HG03520 (cell line): ENCODE results near the gene MDFI.
"Not testable (repeated sequence)": the region's sequence is repeated elsewhere in the genome, so short reads cannot be mapped to it uniquely, and the experiment has no call there.

Experiments
- ATAC-seq: cut with Tn5 transposase; IDR thresholded peaks from one replicate; pipeline ENCODE4 v1.9.1; 2021; ENCODE audit warnings: mild to moderate bottlenecking, moderate library complexity; ENCODE audit not compliant: unreplicated experiment

MDFI gene

DNA sequence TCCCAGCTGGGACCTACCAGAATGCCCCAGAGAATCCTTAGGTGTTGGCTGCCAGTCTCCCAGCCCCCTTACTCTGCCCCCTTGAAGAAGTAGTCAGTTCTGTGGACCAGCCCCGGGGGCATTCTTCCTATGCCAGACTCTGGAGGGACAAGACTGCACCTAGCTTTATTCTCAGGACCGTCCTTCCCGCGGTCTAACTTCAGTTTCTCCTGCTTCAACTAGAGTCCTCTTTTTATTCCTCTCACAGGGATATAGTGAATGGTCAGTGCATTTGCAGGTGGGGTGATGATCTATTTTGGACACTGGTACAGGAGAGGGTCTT is 35.9 kb upstream of the MDFI start:
- no peak for ATAC-seq

DNA sequence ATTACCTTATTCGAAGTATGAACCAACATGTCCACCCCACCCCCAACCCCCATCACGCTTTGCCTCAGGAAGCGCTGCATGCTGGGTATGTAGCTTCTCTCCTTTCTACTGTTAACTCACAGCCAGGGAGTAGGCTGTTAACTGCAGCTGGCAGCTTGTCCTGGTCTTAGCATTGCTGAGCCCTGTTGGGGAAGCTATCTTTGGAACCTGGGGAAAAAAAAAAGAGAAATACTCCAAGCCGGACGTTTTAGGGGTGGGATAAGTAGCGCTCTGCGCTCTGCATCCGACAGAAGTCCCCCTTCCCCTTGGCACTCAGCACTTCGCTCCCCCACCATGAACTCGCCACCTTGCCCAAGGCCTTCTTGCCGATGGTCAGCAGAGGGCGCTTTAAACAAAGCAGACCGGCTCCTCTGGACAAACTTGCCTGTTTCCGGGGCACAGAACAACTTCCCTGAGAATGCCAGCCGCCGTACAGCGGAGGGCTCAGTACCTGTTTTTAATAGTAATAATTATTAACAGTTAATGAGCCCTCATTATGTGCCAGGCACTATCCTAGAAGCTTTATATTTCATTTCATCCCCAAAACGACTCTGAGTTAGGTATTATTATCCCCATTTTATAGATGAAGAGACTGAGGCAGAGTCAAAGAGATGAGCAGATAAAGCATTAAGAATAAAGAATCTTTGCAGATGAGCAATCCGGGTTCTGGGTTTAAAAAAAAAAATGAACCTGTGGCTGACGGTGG is 35.2 kb upstream of the MDFI start:
- no peak for ATAC-seq

- ATAC-seq: no peak
Measured at GRCh38 chr6:41604006-41604405, 34.3 kb upstream of the MDFI start.

DNA sequence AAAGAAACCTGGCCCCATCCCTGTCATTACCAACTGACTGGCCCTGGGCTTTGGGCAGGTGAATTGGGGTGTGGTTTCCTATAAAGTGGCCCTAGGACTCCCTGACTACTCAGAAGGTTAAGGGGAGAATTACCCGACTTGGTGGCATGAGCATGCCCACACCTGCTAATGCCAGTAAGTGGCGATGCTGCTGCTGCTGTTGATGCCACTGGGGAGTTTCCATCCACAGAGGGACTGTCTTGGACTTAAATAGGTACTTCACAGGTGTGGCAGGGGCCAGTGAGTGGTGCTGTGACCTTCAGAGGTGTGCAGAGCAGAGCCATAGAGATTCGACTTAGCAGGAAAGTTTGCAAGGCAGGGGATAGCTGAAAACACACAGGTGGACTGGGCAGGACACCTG is 32.6 kb upstream of the MDFI start:
- ATAC-seq: no peak

DNA sequence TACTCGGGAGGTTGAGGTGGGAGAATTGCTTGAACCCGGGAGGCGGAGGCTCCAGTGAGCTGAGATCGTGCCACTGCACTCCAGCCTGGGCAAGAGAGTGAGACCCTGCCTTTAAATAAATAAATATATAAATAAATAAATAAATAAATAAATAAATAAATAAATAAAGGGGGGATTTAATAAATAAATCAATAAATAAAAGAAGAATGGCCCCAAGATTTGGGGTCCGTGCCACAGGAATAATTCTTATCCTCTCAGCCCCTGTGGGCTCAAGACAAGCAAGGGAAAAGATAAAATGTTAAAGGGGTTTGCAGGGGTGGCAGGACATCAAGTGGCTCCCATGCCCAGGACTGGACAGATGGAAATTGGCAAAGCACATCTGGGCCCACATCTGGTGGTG is 31.2 kb upstream of the MDFI start:
- no peak for ATAC-seq

- no peak for ATAC-seq
Measured at GRCh38 chr6:41607736-41608135, 30.5 kb upstream of the MDFI start.

GRCh38 chr6:41608443-41609151 is 29.7 kb upstream of the MDFI start:
- ATAC-seq: no peak

DNA sequence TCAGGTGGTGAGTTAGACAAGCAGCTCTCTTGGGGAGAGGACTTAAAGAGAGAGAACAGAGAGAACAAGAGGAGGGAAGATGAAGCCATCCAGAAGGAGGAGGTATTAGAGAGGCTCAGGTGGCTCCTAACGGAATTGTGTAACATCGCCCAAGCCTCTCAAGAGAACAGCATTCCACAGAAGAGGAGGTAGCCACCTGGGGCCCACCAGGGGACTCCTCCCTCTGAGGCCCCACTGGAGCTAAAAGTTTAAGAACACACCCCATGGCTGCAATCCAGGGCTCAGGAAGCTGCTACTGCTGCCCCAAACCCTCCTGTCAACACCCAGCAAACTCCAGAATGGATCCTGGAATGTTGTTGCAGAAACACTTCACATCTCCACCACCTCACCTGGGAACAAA is 23.6 kb upstream of the MDFI start:
- ATAC-seq: no peak

DNA sequence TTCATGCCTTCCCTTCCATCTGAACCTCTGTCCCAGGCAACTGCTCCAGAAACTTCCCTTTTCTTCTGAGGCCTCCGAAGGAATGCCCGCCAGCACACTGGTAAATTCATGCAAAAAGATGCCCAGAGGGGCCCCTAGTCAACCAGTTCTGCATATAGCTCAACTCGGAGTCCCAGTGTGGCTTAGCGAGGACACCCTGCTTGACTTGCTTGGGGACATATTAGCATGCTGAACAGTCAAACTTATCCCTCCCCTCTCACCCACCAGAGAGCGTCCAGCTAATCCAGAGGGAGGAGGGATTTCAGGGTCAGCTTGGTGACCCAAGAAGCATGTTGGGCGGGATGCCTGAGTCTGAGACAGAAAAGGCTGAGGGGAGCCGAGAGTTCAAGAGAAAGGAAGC is 23.0 kb upstream of the MDFI start:
- ATAC-seq: no peak

- no peak for ATAC-seq
Measured at GRCh38 chr6:41618598-41618997, 19.7 kb upstream of the MDFI start.

DNA sequence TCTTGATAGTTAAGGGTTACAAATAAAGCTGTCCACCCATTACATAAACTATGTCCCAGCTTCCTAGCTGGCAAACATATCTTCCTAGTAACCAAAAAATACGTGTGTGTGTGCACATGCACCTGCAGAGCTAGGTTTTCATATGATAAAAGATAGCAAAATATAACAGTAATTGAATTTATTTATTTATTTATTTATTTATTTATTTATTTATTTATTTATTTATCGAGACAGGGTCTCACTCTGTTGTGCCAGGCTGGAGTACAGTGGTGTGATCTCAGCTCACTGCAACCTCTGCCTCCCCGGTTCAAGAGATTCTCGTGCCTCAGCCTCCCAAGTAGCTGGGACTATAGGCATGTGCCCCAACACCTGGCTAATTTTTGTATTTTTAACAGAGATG is 19.1 kb upstream of the MDFI start:
- not testable (repeated sequence) for ATAC-seq

- no peak for ATAC-seq
Measured at GRCh38 chr6:41621367-41621766, 16.9 kb upstream of the MDFI start.

DNA sequence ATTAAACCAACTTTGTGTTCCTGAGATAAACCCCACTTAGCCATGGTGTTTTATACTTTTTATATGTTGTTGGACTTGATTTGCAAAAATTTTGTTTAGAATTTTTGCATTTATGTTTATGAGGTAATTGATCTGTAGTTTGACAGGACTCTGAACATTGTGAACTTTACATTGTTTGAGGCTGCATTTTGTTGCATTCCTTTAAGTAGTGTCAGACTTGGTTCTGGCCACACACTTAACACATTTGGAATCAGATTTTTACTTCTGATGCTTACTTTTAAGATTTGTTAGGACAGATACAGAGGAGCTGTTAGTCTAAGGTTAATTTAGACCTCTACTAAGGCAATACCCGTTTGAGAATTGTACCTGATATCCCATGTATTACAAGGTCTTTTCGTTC is 16.5 kb upstream of the MDFI start:
- ATAC-seq: no peak

GRCh38 chr6:41622206-41622988 is 15.9 kb upstream of the MDFI start:
- no peak for ATAC-seq

DNA sequence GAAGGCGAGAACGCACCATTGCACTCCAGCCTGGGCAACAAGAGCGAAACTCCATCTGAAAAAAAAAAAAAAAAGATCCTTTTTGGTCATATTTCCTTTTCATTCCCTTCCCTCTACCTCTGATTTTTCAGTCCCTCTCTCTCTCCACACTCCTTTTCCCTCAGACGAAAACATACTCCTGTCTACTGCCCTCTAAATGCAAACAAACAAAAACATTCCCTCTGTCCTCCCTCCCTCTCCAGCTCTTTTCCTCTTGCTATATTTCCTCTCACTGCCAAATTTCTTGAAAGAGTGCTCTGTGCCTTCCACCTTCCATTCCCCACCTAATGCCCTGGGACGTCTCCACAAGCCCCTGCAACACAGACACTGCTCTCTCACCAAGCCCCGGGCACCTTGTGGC is 14.9 kb upstream of the MDFI start:
- ATAC-seq: no peak

DNA sequence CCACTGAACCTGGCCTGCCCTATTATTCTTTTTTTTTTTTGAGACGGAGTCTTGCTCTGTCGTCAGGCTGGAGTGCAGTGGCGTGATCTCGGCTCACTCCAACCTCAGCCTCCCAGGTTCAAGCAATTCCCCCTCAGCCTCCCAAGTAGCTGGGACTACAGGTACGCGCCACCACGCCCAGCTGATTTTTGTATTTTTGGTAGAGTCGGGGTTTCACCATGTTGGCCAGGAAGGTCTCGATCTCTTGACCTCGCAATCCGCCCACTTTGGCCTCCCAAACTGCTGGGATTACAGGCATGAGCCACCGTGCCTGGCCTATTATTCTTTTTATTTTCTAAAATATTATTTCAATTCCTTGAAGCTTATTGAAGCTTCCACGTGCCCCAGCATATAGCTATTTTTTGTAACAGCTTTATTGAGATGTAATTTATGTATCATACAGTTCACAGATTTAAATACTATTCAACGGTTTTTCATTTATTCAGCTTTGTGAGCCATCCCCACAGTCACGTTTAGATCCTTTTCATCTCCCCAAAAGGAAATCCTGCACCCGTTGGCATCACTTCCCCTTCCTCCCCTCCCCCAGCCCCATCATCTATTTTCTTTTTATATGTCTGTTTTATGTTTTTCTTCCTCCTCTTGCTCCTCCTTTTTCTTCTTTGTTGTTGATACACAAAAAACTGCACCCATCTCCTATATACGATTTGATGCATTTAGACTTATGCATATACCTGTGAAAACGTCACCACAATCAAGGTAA is 13.5 kb upstream of the MDFI start:
- ATAC-seq: no peak

DNA sequence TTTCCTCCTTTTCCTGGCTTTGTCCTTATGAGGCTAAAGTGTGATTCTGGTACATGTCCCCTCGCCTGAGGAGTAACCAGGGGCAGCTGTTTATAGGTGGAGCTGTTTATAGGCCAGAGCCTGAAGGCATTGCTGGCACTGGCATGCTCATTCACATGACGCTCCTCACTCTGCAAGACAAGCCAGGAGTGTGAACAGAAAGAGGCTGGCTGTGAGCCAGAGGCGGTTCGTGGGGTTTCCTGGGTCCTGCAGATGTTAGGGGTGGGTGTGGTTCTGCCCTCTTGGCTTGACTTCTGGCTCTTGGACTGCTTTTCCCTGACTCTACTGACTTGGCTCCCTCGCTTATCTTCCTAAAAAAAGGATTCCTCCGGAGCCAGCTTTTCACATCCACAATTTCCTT is 12.8 kb upstream of the MDFI start:
- no peak for ATAC-seq

- no peak for ATAC-seq
Measured at GRCh38 chr6:41626022-41626421, 12.2 kb upstream of the MDFI start.

- ATAC-seq: no peak
Measured at GRCh38 chr6:41626917-41627316, 11.4 kb upstream of the MDFI start.

- no peak for ATAC-seq
Measured at GRCh38 chr6:41629128-41629527, 9.1 kb upstream of the MDFI start.

- ATAC-seq: no peak
Measured at GRCh38 chr6:41630069-41630468, 8.2 kb upstream of the MDFI start.
